ENCODE data around the gene TMCC1. TPM values are rescaled to one million over a fixed set of nuclear protein-coding genes. Genes with fewer than 3 reads are reported as not detected.

TMCC1 gene
- total and polyA plus RNA-seq, 4 donors = 10.2 to 60.0 (median 11.0) TPM

DNA sequence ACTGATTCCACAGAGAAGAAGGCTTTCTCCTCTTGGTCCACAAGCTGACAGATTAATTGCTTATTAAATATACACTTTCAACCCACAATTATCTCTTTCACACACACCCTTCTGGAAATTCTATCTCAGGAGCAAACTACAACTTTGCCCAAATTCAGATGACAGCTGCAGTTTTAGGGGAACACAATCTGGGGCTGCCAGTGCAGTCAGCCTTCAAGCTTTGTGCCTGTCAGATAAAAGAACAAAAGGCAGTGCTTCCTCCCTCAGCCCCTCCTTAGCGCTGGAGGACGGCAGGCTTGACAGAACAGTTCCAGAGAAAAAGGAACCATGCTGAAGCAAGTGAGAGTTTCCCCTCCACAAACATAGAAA, 99.6 kb downstream of the TMCC1 start:
- WGBS = 53% methylated on average over 2 of the region's 2 CpGs
- Histone ChIP-seq H3K27ac (ENCODE audit: low read depth in 1 of 2, low read length in 2 of 2) (no peak overlapping the region), H3K4me3 (ENCODE audit: low read depth in 1 of 3, low read length in 3 of 3) (no peak overlapping the region), H3K27me3 (ENCODE audit: control insufficient read depth in 4 of 4, insufficient read depth in 4 of 4, low read length in 3 of 4) (no peaks in the 10 kb centered on the region), H3K4me1 (ENCODE audit: control insufficient read depth in 4 of 4, insufficient read depth in 4 of 4, low read length in 3 of 4) (peaks cover 0 to 7% (median 2%) of the 10 kb centered on the region in 4 donors), H3K9ac (ENCODE audit: low read depth in 1 of 2, low read length in 2 of 2) (no peak overlapping the region), H3K36me3 (ENCODE audit: control insufficient read depth in 4 of 4, insufficient read depth in 3 of 4, low read depth in 1 of 4, low read length in 3 of 4) (no peaks in the 10 kb centered on the region), H3K9me3 (ENCODE audit: control insufficient read depth in 4 of 4, low read length in 3 of 4) (no peaks in the 10 kb centered on the region)
- TF ChIP-seq SP1 (IDR thresholded peaks at IDR 0.05) = no peak
- TF ChIP-seq EGR1 (IDR thresholded peaks at IDR 0.05; ENCODE audit: low read depth in 2 of 2) = no peak
- TF ChIP-seq, protein P1, sequence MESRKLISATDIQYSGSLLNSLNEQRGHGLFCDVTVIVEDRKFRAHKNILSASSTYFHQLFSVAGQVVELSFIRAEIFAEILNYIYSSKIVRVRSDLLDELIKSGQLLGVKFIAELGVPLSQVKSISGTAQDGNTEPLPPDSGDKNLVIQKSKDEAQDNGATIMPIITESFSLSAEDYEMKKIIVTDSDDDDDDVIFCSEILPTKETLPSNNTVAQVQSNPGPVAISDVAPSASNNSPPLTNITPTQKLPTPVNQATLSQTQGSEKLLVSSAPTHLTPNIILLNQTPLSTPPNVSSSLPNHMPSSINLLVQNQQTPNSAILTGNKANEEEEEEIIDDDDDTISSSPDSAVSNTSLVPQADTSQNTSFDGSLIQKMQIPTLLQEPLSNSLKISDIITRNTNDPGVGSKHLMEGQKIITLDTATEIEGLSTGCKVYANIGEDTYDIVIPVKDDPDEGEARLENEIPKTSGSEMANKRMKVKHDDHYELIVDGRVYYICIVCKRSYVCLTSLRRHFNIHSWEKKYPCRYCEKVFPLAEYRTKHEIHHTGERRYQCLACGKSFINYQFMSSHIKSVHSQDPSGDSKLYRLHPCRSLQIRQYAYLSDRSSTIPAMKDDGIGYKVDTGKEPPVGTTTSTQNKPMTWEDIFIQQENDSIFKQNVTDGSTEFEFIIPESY (IDR thresholded peaks at IDR 0.05) = no peak
- TF ChIP-seq GABPA (IDR thresholded peaks at IDR 0.05 in 1 of 2, conservative IDR thresholded peaks at IDR 0.05 in 1 of 2) = no peak
- TF ChIP-seq FOXA1 (IDR thresholded peaks at IDR 0.05) = no peak
- TF ChIP-seq, protein P2, sequence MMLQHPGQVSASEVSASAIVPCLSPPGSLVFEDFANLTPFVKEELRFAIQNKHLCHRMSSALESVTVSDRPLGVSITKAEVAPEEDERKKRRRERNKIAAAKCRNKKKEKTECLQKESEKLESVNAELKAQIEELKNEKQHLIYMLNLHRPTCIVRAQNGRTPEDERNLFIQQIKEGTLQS (IDR thresholded peaks at IDR 0.05) = no peak
- no peak for TF ChIP-seq RXRA (IDR thresholded peaks at IDR 0.05)
- DNase-seq (ENCODE audit: low spot score) = no peak

DNA sequence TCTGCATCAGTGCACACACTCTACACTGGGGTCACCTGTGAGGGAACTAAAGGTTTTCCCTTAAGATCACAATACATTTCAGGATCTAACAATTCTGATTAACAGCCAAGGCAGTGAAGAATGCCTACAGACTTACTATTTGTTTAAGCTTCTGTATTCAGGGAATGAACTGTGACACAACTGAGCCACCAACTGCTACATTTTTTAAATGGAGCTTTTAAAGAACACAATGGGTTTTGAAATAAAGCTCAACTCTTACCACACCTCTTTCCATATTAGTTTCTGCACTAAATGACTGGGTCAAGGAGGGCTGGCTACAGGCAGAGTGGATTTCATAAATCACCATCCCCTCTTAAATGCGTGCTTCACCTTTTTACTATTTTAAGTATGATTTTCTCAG, 100.2 kb downstream of the TMCC1 start:
- no peak for DNase-seq (ENCODE audit: low spot score)
- Histone ChIP-seq H3K9ac (ENCODE audit: low read depth in 1 of 2, low read length in 2 of 2) (no peak overlapping the region), H3K4me3 (ENCODE audit: low read depth in 1 of 3, low read length in 3 of 3) (no peak overlapping the region), H3K9me3 (ENCODE audit: control insufficient read depth in 4 of 4, low read length in 3 of 4) (no peaks in the 10 kb centered on the region), H3K27me3 (ENCODE audit: control insufficient read depth in 4 of 4, insufficient read depth in 4 of 4, low read length in 3 of 4) (no peaks in the 10 kb centered on the region), H3K27ac (ENCODE audit: low read depth in 1 of 2, low read length in 2 of 2) (no peak overlapping the region), H3K4me1 (ENCODE audit: control insufficient read depth in 4 of 4, insufficient read depth in 4 of 4, low read length in 3 of 4) (peaks cover 0 to 7% (median 2%) of the 10 kb centered on the region in 4 donors), H3K36me3 (ENCODE audit: control insufficient read depth in 4 of 4, insufficient read depth in 3 of 4, low read depth in 1 of 4, low read length in 3 of 4) (no peaks in the 10 kb centered on the region)
- TF ChIP-seq RXRA (IDR thresholded peaks at IDR 0.05) = peak; percentile 29 to 40
- TF ChIP-seq HNF4A (conservative IDR thresholded peaks at IDR 0.05) = peak in 1 of 2 donors; percentile 36
- TF ChIP-seq, protein P3, sequence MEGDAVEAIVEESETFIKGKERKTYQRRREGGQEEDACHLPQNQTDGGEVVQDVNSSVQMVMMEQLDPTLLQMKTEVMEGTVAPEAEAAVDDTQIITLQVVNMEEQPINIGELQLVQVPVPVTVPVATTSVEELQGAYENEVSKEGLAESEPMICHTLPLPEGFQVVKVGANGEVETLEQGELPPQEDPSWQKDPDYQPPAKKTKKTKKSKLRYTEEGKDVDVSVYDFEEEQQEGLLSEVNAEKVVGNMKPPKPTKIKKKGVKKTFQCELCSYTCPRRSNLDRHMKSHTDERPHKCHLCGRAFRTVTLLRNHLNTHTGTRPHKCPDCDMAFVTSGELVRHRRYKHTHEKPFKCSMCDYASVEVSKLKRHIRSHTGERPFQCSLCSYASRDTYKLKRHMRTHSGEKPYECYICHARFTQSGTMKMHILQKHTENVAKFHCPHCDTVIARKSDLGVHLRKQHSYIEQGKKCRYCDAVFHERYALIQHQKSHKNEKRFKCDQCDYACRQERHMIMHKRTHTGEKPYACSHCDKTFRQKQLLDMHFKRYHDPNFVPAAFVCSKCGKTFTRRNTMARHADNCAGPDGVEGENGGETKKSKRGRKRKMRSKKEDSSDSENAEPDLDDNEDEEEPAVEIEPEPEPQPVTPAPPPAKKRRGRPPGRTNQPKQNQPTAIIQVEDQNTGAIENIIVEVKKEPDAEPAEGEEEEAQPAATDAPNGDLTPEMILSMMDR (IDR thresholded peaks at IDR 0.05; ENCODE audit: low read depth, low read length, missing input control) = no peak
- peak; percentile 27 for TF ChIP-seq YY1 (IDR thresholded peaks at IDR 0.05)
- TF ChIP-seq HNF4G (IDR thresholded peaks at IDR 0.05) = no peak
- TF ChIP-seq FOXA2 (IDR thresholded peaks at IDR 0.05) = no peak
- TF ChIP-seq RAD21 (IDR thresholded peaks at IDR 0.05) = peak; percentile 20 to 37
- peak; percentile 26 for TF ChIP-seq SP1 (IDR thresholded peaks at IDR 0.05)
- TF ChIP-seq TAF1 (conservative IDR thresholded peaks at IDR 0.05) = no peak
- TF ChIP-seq, protein P4, sequence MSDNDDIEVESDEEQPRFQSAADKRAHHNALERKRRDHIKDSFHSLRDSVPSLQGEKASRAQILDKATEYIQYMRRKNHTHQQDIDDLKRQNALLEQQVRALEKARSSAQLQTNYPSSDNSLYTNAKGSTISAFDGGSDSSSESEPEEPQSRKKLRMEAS (IDR thresholded peaks at IDR 0.05) = no peak
- TF ChIP-seq GABPA (IDR thresholded peaks at IDR 0.05 in 1 of 2, conservative IDR thresholded peaks at IDR 0.05 in 1 of 2) = no peak
- TF ChIP-seq, protein P5, sequence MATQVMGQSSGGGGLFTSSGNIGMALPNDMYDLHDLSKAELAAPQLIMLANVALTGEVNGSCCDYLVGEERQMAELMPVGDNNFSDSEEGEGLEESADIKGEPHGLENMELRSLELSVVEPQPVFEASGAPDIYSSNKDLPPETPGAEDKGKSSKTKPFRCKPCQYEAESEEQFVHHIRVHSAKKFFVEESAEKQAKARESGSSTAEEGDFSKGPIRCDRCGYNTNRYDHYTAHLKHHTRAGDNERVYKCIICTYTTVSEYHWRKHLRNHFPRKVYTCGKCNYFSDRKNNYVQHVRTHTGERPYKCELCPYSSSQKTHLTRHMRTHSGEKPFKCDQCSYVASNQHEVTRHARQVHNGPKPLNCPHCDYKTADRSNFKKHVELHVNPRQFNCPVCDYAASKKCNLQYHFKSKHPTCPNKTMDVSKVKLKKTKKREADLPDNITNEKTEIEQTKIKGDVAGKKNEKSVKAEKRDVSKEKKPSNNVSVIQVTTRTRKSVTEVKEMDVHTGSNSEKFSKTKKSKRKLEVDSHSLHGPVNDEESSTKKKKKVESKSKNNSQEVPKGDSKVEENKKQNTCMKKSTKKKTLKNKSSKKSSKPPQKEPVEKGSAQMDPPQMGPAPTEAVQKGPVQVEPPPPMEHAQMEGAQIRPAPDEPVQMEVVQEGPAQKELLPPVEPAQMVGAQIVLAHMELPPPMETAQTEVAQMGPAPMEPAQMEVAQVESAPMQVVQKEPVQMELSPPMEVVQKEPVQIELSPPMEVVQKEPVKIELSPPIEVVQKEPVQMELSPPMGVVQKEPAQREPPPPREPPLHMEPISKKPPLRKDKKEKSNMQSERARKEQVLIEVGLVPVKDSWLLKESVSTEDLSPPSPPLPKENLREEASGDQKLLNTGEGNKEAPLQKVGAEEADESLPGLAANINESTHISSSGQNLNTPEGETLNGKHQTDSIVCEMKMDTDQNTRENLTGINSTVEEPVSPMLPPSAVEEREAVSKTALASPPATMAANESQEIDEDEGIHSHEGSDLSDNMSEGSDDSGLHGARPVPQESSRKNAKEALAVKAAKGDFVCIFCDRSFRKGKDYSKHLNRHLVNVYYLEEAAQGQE (IDR thresholded peaks at IDR 0.05) = no peak
- no peak for TF ChIP-seq EGR1 (IDR thresholded peaks at IDR 0.05; ENCODE audit: low read depth in 2 of 2)
- TF ChIP-seq, protein P1 (IDR thresholded peaks at IDR 0.05) = no peak
- no peak for TF ChIP-seq JUND (IDR thresholded peaks at IDR 0.05)
- TF ChIP-seq, protein P2 (IDR thresholded peaks at IDR 0.05) = no peak
- no peak for TF ChIP-seq NR2F2 (IDR thresholded peaks at IDR 0.05)
- no peak for TF ChIP-seq FOXA1 (IDR thresholded peaks at IDR 0.05)
- 88% methylated on average over 1 of the region's 1 CpG for WGBS

Measured in liver (tissue), 9 donors.